ENCODE data around the gene SSC4D. TPM values are rescaled to one million over a fixed set of nuclear protein-coding genes. Genes with fewer than 3 reads are reported as not detected.

SSC4D gene
- total and polyA plus RNA-seq, 2 experiments from 2014 or later, result 4.9 to 11.4 TPM

DNA sequence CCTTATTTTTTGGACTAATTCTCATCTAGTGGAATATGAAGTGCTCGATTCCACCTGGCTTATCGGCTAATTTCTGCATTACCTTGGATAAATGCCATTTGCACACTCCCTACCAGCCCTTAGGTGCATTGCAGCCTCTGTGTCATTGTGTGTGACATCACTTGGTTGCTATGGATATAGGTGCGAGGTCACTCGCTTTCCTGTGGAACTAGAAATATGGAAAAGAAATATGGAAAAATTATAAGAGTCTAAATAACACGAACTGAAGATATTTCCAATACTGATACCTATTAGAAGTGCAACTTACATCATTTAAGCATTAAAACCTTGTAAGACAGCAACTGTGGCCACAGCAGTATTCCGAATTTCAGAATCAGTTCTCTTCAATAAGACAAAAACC, 52.7 kb downstream of the SSC4D start:
- H3K9me2 ChIP-seq (ENCODE audit: insufficient read depth), result no peaks in the 10 kb centered on the region
- no peak overlapping the region for H3K27ac ChIP-seq (ENCODE audit: low read depth)
- H3K4me3 ChIP-seq, result peak overlapping the region; percentile 99
- Mint-ChIP-seq H3K27ac (no peak overlapping the region), H3K4me3 (peak overlapping the region; percentile 94), H3K36me3 (ENCODE audit: low read depth) (peaks cover 62% of the 10 kb centered on the region), H3K9me3 (peaks cover 5% of the 10 kb centered on the region; the same call in 2 of the 3 replicates), H3K27me3 (ENCODE audit: insufficient read depth, low read depth, poor library complexity) (peaks cover 14% of the 10 kb centered on the region), H3K4me1 (peaks cover 39% of the 10 kb centered on the region)
- H4K20me1 ChIP-seq (replicated peaks; ENCODE audit: insufficient read depth), result peaks cover 61% of the 10 kb centered on the region
- H3K36me3 ChIP-seq (ENCODE audit: insufficient read depth), result peaks cover 22% of the 10 kb centered on the region
- peaks cover 41% of the 10 kb centered on the region for H3K4me1 ChIP-seq (ENCODE audit: insufficient read depth)
- TF ChIP-seq, protein P1, sequence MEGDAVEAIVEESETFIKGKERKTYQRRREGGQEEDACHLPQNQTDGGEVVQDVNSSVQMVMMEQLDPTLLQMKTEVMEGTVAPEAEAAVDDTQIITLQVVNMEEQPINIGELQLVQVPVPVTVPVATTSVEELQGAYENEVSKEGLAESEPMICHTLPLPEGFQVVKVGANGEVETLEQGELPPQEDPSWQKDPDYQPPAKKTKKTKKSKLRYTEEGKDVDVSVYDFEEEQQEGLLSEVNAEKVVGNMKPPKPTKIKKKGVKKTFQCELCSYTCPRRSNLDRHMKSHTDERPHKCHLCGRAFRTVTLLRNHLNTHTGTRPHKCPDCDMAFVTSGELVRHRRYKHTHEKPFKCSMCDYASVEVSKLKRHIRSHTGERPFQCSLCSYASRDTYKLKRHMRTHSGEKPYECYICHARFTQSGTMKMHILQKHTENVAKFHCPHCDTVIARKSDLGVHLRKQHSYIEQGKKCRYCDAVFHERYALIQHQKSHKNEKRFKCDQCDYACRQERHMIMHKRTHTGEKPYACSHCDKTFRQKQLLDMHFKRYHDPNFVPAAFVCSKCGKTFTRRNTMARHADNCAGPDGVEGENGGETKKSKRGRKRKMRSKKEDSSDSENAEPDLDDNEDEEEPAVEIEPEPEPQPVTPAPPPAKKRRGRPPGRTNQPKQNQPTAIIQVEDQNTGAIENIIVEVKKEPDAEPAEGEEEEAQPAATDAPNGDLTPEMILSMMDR (conservative IDR thresholded peaks at IDR 0.05; ENCODE audit: low read depth in 2 of 2), result no peak
- peaks cover 69% of the 10 kb centered on the region for H3K79me2 ChIP-seq (replicated peaks; ENCODE audit: insufficient read depth)
- H2AFZ ChIP-seq, result no peak overlapping the region
- ATAC-seq (no peak), DNase-seq (ENCODE audit: low spot score) (no peak)
- H3K27me3 ChIP-seq (ENCODE audit: insufficient read depth), result no peaks in the 10 kb centered on the region
- H3F3A ChIP-seq (replicated peaks; ENCODE audit: low read depth), result peaks cover 8% of the 10 kb centered on the region; the same call in 1 of the 2 replicates
- H3K4me2 ChIP-seq, result peak overlapping the region; percentile 82

DNA sequence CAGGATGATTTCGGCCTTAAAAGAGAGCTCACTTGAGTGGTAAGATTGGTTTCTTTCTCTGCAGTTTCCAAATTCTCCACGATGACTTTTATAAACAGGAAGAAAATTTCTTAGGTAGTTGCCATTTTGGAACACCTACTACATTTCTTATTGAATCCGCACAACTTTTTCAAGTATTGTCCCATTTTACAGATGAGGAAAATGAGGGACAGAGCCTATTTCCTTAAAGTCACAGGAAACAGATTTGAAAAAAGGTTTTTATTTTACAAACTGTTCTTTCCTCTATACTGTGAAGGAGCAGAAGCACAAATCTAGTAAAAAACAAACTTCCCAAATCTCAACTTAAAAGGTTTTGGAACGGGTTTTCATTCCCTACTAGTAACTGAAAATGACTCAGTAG, 53.4 kb downstream of the SSC4D start:
- H3K4me3 ChIP-seq, result peak overlapping the region; percentile 99
- no peak overlapping the region for H3K27ac Mint-ChIP-seq
- H3F3A ChIP-seq (replicated peaks; ENCODE audit: low read depth), result peaks cover 9% of the 10 kb centered on the region; the same call in 1 of the 2 replicates
- H3K27me3 ChIP-seq (ENCODE audit: insufficient read depth), result no peaks in the 10 kb centered on the region
- no peak overlapping the region for H3K27ac ChIP-seq (ENCODE audit: low read depth)
- ATAC-seq (no peak), DNase-seq (ENCODE audit: low spot score) (no peak)
- H3K4me2 ChIP-seq, result peak overlapping the region; percentile 82
- H3K4me3 Mint-ChIP-seq, result peak overlapping the region; percentile 94
- H3K4me1 Mint-ChIP-seq, result peaks cover 45% of the 10 kb centered on the region
- H4K20me1 ChIP-seq (replicated peaks; ENCODE audit: insufficient read depth), result peaks cover 68% of the 10 kb centered on the region
- H3K9me3 Mint-ChIP-seq, result peaks cover 6% of the 10 kb centered on the region; the same call in 2 of the 3 replicates
- H3K36me3 ChIP-seq (ENCODE audit: insufficient read depth), result peaks cover 22% of the 10 kb centered on the region
- no peak overlapping the region for H2AFZ ChIP-seq
- H3K79me2 ChIP-seq (replicated peaks; ENCODE audit: insufficient read depth), result peaks cover 76% of the 10 kb centered on the region
- H3K9me2 ChIP-seq (ENCODE audit: insufficient read depth), result no peaks in the 10 kb centered on the region
- no peak for TF ChIP-seq NANOG (IDR thresholded peaks at IDR 0.05; ENCODE audit: borderline replicate concordance)
- TF ChIP-seq POLR2AphosphoS5 (IDR thresholded peaks at IDR 0.05; ENCODE audit: low read depth), result no peak
- no peak for TF ChIP-seq EZH2phosphoT487 (IDR thresholded peaks at IDR 0.05; ENCODE audit: unreplicated experiment)
- no peak for TF ChIP-seq ZNF331 (CRISPR knock-in tag; IDR thresholded peaks at IDR 0.05; ENCODE audit: low read depth)
- TF ChIP-seq, protein P2, sequence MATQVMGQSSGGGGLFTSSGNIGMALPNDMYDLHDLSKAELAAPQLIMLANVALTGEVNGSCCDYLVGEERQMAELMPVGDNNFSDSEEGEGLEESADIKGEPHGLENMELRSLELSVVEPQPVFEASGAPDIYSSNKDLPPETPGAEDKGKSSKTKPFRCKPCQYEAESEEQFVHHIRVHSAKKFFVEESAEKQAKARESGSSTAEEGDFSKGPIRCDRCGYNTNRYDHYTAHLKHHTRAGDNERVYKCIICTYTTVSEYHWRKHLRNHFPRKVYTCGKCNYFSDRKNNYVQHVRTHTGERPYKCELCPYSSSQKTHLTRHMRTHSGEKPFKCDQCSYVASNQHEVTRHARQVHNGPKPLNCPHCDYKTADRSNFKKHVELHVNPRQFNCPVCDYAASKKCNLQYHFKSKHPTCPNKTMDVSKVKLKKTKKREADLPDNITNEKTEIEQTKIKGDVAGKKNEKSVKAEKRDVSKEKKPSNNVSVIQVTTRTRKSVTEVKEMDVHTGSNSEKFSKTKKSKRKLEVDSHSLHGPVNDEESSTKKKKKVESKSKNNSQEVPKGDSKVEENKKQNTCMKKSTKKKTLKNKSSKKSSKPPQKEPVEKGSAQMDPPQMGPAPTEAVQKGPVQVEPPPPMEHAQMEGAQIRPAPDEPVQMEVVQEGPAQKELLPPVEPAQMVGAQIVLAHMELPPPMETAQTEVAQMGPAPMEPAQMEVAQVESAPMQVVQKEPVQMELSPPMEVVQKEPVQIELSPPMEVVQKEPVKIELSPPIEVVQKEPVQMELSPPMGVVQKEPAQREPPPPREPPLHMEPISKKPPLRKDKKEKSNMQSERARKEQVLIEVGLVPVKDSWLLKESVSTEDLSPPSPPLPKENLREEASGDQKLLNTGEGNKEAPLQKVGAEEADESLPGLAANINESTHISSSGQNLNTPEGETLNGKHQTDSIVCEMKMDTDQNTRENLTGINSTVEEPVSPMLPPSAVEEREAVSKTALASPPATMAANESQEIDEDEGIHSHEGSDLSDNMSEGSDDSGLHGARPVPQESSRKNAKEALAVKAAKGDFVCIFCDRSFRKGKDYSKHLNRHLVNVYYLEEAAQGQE (IDR thresholded peaks at IDR 0.05; ENCODE audit: unreplicated experiment), result no peak
- peaks cover 12% of the 10 kb centered on the region for H3K27me3 Mint-ChIP-seq (ENCODE audit: insufficient read depth, low read depth, poor library complexity)
- H3K36me3 Mint-ChIP-seq (ENCODE audit: low read depth), result peaks cover 69% of the 10 kb centered on the region
- peaks cover 44% of the 10 kb centered on the region for H3K4me1 ChIP-seq (ENCODE audit: insufficient read depth)
